Lower lobe of right lung (tissue), 2 donors: ENCODE measurements around the gene SENP1. TPM values are rescaled to one million over a fixed set of nuclear protein-coding genes. Genes with fewer than 3 reads are reported as not detected.
A peak's percentile ranks its signal among the peaks of the same experiment; 100 is the strongest.

Source experiments
- ATAC-seq, 2 donors: fragments of 200-7000 bp; cut with Tn5 transposase; one replicate each; pipeline ENCODE4 v1.9.1; 2020 to 2022; ENCODE audit warnings: mild to moderate bottlenecking in 2 of 2, moderate library complexity in 2 of 2
- DNase-seq: peaks from one replicate; pipeline ENCODE4 v3.0.0-alpha.2; 2020
- H3K27ac ChIP-seq: fragments of 200-600 bp; one replicate; pipeline ENCODE4 v1.8.0; 2022
- H3K27me3 ChIP-seq: fragments of 200-600 bp; one replicate; pipeline ENCODE4 v1.8.0; 2022; ENCODE audit warnings: low read depth
- H3K36me3 ChIP-seq: fragments of 200-600 bp; one replicate; pipeline ENCODE4 v1.8.0; 2022; ENCODE audit warnings: mild to moderate bottlenecking
- H3K4me1 ChIP-seq: fragments of 200-600 bp; one replicate; pipeline ENCODE4 v1.8.0; 2022
- H3K4me3 ChIP-seq: fragments of 200-600 bp; one replicate; pipeline ENCODE4 v1.8.0; 2022; ENCODE audit warnings: mild to moderate bottlenecking
- H3K9me3 ChIP-seq: fragments of 200-600 bp; one replicate; pipeline ENCODE4 v1.8.0; 2022
- CTCF ChIP-seq: fragments of 200-600 bp; IDR thresholded peaks from one replicate; pipeline ENCODE4 v1.8.0; 2022; ENCODE audit warnings: antibody characterized with exemption, mild to moderate bottlenecking
- intact Hi-C: fragments of 100-400 bp; cut with DNase I; formaldehyde crosslinking; loops from one replicate; pipeline ENCODE4 v1.11.0; 2022
- long read RNA-seq: library from polyadenylated mRNA; unstranded; transcript quantifications from one replicate; pipeline ENCODE4 v2.0.0, GENCODE V29; 2021
- total RNA-seq: library from RNA; stranded (reverse); fragmentation: NEBNext Ultra II Directional; extraction: Animal tissue kit (Norgen Biotek cat#: 25700); gene quantifications from one replicate; pipeline ENCODE4 v1.2.1, GENCODE V29; 2021
- donor health status: DM: no; HTN: yes; CAD: no; lungs with severe emphysema.

The SENP1 gene
- 17.2 TPM for total RNA-seq
- long read RNA-seq, full-length matches to known transcripts = 4 of 14 reads
- long read RNA-seq, partial matches to known transcripts = 2 of 14 reads
- long read RNA-seq, other reads (novel, unspliced or antisense) = 8 of 14 reads

DNA sequence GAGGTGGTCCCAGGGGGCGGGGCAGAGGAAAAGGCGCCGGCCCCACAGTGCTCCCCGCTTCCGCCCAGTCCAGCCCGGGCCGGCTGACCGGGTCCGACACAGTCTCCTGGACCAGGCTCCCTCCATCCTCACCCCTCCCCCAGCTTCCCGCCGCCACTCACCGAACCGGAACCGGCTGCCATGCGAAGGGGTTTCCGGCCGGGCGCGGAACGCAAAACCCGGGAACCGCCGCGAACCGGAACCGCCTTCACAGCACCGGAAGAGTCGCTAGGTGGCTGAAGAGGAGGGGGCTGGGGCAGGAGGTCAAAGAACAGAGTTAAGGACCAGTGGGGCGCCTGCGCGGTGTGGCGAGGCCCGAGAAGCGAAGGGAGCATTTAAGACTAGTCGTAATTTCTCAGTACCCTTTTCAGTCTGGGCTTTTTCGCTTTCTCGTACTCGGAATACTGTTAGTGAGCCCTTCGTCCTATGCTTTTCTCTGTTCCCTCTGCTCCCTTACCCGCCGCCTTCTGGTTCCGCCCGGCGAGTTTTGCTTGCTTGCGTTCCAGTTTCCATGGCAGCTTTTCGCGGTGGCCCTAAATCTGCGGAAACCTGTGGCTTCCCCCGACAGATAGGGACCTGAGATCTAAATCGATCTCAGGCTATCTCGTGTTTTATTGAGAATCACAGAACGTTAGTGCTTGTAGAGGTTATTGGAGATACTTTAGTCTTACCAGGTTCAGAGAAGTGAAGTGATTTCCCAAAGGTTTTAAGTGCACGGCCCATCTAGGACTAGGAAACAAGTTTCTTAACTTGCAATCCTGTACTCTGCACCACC lies at the start of gene SENP1:
Gene SENP1, minus strand, starts transcription at position 213 of the 814 bp plus-strand sequence. CDS start 4,607 bp downstream, outside the sequence.
- ATAC-seq (peak; percentile 96 to 97), DNase-seq (peak; percentile 93)
- intact Hi-C loops = no loop called here
- H3K27me3 ChIP-seq = no peaks in the 10 kb centered on the region
- H3K9me3 ChIP-seq = no peaks in the 10 kb centered on the region
- H3K27ac ChIP-seq = peak within 1 kb of the TSS; percentile 94
- H3K36me3 ChIP-seq = no peaks in the 10 kb centered on the region
- H3K4me1 ChIP-seq = peaks cover 18% of the 10 kb centered on the region
- TF ChIP-seq CTCF = peak; percentile 11
- peak within 1 kb of the TSS; percentile 95 for H3K4me3 ChIP-seq

DNA sequence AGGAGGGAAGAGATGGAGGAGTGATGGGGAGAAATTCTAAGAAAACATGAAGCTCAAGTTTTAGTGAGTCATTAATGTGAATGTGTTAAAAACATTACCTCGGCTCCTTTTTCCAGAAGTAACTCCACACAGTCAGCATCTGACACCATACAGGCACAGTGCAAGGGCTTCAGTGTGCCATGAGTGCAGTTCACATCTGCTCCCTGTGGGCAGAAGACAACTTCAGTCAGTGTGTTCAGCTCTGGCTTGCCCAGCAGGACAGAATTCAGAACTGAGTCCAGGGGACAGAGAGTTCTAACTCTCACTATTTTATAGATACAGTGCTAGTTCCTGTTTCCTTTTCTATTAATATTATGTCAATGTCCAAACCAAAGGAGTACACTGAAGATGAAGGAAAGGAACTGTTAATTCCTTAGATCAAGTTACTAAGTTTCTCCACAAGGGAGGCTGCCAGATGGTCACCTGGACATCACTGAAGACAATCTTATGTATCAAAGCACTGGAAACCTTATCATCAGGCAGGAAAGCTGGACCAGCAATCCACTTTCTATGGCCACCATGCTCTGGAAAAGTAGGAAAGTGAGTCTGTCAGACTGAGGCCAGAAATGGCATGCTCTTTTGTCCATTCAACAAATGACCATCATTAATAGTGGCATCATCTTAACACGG lies 45.4 kb upstream of the SENP1 start:
- Histone ChIP-seq H3K4me1 (peaks cover 6% of the 10 kb centered on the region), H3K27ac (no peak overlapping the region), H3K4me3 (no peak overlapping the region), H3K27me3 (no peaks in the 10 kb centered on the region), H3K9me3 (no peaks in the 10 kb centered on the region), H3K36me3 (peaks cover 80% of the 10 kb centered on the region)
- ATAC-seq (no peak), DNase-seq (no peak)
- intact Hi-C loops = no loop called here
- no peak for TF ChIP-seq CTCF

- ATAC-seq (no peak), DNase-seq (no peak)
- Histone ChIP-seq H3K9me3 (no peaks in the 10 kb centered on the region), H3K36me3 (peaks cover 98% of the 10 kb centered on the region), H3K27me3 (no peaks in the 10 kb centered on the region), H3K4me1 (no peaks in the 10 kb centered on the region), H3K27ac (no peak overlapping the region), H3K4me3 (no peak overlapping the region)
- intact Hi-C loops = no loop called here
- TF ChIP-seq CTCF = no peak
Measured at GRCh38 chr12:48145981-48146380, 40.1 kb upstream of the SENP1 start.

DNA sequence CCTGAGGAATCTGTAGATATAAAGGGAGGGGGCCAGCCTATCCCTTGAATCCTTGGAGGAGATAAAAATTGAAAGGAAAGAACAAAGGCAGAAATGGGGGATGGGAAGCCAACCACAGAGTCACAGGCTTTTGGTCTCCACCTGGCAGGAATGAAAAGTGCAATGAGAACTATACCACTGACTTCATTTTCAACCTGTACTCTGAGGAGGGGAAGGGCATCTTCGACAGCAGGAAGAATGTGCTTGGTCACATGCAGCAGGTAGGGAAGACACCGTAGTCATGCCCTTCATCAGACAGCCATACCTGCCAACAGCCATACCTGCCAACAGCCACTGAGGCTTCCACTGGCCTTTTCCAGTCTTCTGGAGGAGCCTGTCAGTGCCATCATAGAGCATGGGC lies 38.0 kb upstream of the SENP1 start:
- no peak for DNase-seq
- TF ChIP-seq CTCF = no peak
- intact Hi-C loops = no loop called here
- ATAC-seq = no peak
- no peaks in the 10 kb centered on the region for H3K27me3 ChIP-seq
- H3K27ac ChIP-seq = no peak overlapping the region
- H3K4me3 ChIP-seq = no peak overlapping the region
- no peaks in the 10 kb centered on the region for H3K9me3 ChIP-seq
- H3K4me1 ChIP-seq = no peaks in the 10 kb centered on the region
- H3K36me3 ChIP-seq = peaks cover 97% of the 10 kb centered on the region

DNA sequence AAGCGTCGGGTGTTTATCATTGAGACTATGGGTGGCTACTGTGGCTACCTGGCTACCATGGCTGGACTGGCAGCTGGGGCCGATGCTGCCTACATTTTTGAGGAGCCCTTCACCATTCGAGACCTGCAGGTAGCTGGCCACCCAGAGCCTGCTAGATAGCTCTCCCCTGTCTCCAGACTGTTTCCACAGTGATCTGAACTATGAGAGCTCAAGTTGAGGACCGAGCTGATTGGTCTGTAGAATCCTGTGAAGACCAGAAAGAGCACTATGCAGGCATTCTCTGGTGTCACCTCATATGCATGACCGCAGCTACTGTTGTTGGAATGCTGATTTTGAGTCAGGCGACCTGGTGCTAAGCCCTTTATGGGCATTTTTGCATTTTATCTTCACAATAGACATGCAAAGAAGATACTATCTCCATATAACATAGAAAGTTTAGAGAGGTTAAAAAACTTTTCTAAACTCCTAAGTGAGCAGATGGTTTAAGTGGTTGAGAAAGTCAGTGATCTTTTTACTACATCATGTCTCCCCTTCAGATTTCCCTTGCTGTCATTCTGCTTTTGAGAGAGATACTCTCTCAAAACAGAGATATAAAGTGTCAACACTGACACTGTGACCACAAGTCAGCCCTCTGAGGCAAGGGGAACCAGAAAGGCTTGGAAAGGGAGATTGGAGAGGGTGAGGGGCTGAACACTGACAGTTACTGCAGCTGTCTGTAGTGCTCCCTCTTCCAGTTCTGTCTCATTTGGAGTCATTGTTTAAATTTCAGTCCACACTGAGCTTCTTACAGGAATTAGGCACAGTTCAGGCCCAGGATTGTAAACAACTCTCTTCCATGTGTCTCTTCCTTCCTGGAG lies 37.2 kb upstream of the SENP1 start:
- peaks cover 97% of the 10 kb centered on the region for H3K36me3 ChIP-seq
- no peaks in the 10 kb centered on the region for H3K9me3 ChIP-seq
- H3K4me1 ChIP-seq = no peaks in the 10 kb centered on the region
- ATAC-seq (no peak), DNase-seq (no peak)
- no peak overlapping the region for H3K27ac ChIP-seq
- H3K27me3 ChIP-seq = no peaks in the 10 kb centered on the region
- intact Hi-C loops = no loop called here
- no peak for TF ChIP-seq CTCF
- H3K4me3 ChIP-seq = no peak overlapping the region
